ENCODE measurements around the gene OASL.

- TF ChIP-seq, protein P1, sequence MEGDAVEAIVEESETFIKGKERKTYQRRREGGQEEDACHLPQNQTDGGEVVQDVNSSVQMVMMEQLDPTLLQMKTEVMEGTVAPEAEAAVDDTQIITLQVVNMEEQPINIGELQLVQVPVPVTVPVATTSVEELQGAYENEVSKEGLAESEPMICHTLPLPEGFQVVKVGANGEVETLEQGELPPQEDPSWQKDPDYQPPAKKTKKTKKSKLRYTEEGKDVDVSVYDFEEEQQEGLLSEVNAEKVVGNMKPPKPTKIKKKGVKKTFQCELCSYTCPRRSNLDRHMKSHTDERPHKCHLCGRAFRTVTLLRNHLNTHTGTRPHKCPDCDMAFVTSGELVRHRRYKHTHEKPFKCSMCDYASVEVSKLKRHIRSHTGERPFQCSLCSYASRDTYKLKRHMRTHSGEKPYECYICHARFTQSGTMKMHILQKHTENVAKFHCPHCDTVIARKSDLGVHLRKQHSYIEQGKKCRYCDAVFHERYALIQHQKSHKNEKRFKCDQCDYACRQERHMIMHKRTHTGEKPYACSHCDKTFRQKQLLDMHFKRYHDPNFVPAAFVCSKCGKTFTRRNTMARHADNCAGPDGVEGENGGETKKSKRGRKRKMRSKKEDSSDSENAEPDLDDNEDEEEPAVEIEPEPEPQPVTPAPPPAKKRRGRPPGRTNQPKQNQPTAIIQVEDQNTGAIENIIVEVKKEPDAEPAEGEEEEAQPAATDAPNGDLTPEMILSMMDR (conservative IDR thresholded peaks at IDR 0.05; ENCODE audit: low read length) = no peak
- TF ChIP-seq EZH2phosphoT487 (IDR thresholded peaks at IDR 0.05; ENCODE audit: borderline replicate concordance) = no peak
These were observed 25.1 kb upstream of the OASL start for GRCh38 chr12:121064116-121064515.
